HFFc6 (cell line): ENCODE data around the gene PTRH1. TPM values are rescaled to one million over a fixed set of nuclear protein-coding genes. Genes with fewer than 3 reads are reported as not detected.

Experiments
- DNase-seq: peaks from one replicate; pipeline ENCODE4 v3.0.0-alpha.2; 2018
- H3K27ac Mint-ChIP-seq: 2 replicates; pipeline ENCODE4 v1.8.0; 2020; ENCODE audit warnings: mild to moderate bottlenecking, mixed read lengths
- H3K27me3 Mint-ChIP-seq: 2 replicates; pipeline ENCODE4 v1.8.0; 2021; ENCODE audit warnings: mild to moderate bottlenecking, moderate library complexity, mixed read lengths; ENCODE audit not compliant: insufficient read depth
- H3K36me3 Mint-ChIP-seq: 2 replicates; pipeline ENCODE4 v1.8.0; 2021; ENCODE audit warnings: low read depth, mixed read lengths
- H3K4me1 Mint-ChIP-seq: 2 replicates; pipeline ENCODE4 v1.8.0; 2020; ENCODE audit warnings: low read depth, mixed read lengths
- H3K4me3 Mint-ChIP-seq: 2 replicates; pipeline ENCODE4 v1.8.0; 2020; ENCODE audit warnings: mild to moderate bottlenecking, moderate library complexity, mixed read lengths
- H3K9me3 Mint-ChIP-seq: 2 replicates; pipeline ENCODE4 v1.8.0; 2020; ENCODE audit warnings: mild to moderate bottlenecking, mixed read lengths
- CTCF ChIP-seq: fragments of 200-600 bp; sonication (generic); IDR thresholded peaks from 2 replicates; pipeline ENCODE4 v1.5.0; 2021; ENCODE audit warnings: antibody characterized with exemption, mild to moderate bottlenecking
- total RNA-seq, 6 experiments: library from RNA; stranded (reverse); fragmentation: NEBNext Ultra II Directional; extraction: Animal tissue kit (Norgen Biotek cat#: 25700); gene quantifications; 2 replicates in 1 of 6; 3 replicates in 5 of 6; pipeline ENCODE4 v1.2.3, GENCODE V29; 2021

The PTRH1 gene
- total RNA-seq, 6 experiments from 2014 or later: 21.0 to 22.1 (median 21.5) TPM

- no peaks in the 10 kb centered on the region for H3K4me1 Mint-ChIP-seq
- TF ChIP-seq CTCF: no peak
- peaks cover 49% of the 10 kb centered on the region for H3K27me3 Mint-ChIP-seq
These were observed 38.2 kb upstream of the PTRH1 start for GRCh38 chr9:127753622-127754021.

GRCh38 chr9:127753148-127753547 is 37.7 kb upstream of the PTRH1 start:
- Mint-ChIP-seq H3K27me3 (peaks cover 46% of the 10 kb centered on the region), H3K4me3 (no peak overlapping the region)

More at GRCh38 chr9:127753622-127754021, 38.2 kb upstream of the PTRH1 start:
- no peak overlapping the region for H3K27ac Mint-ChIP-seq
- no peaks in the 10 kb centered on the region for H3K36me3 Mint-ChIP-seq
- H3K4me3 Mint-ChIP-seq: no peak overlapping the region
- no peaks in the 10 kb centered on the region for H3K9me3 Mint-ChIP-seq
- no peak for DNase-seq

GRCh38 chr9:127751269-127752054 is 36.0 kb upstream of the PTRH1 start:
- TF ChIP-seq CTCF: no peak
- no peak for DNase-seq
- H3K4me3 Mint-ChIP-seq: no peak overlapping the region
- no peaks in the 10 kb centered on the region for H3K9me3 Mint-ChIP-seq
- peaks cover 55% of the 10 kb centered on the region for H3K27me3 Mint-ChIP-seq
- H3K4me1 Mint-ChIP-seq: no peaks in the 10 kb centered on the region
- no peaks in the 10 kb centered on the region for H3K36me3 Mint-ChIP-seq
- H3K27ac Mint-ChIP-seq: no peak overlapping the region

More at GRCh38 chr9:127753148-127753547, 37.7 kb upstream of the PTRH1 start:
- Mint-ChIP-seq H3K27ac (no peak overlapping the region), H3K9me3 (no peaks in the 10 kb centered on the region), H3K36me3 (no peaks in the 10 kb centered on the region), H3K4me1 (no peaks in the 10 kb centered on the region)
- DNase-seq: no peak
- no peak for TF ChIP-seq CTCF

- DNase-seq: no peak
- Mint-ChIP-seq H3K27me3 (peaks cover 54% of the 10 kb centered on the region), H3K4me1 (no peaks in the 10 kb centered on the region), H3K36me3 (no peaks in the 10 kb centered on the region), H3K27ac (no peak overlapping the region), H3K9me3 (no peaks in the 10 kb centered on the region), H3K4me3 (no peak overlapping the region)
- TF ChIP-seq CTCF: no peak
These were observed 33.8 kb upstream of the PTRH1 start for GRCh38 chr9:127749090-127749787.

GRCh38 chr9:127746959-127747569 is 31.6 kb upstream of the PTRH1 start:
- DNase-seq: no peak
- TF ChIP-seq CTCF: 0 out of 2 replicates have a peak, but pooled peaks have one; percentile 8
- Mint-ChIP-seq H3K4me1 (peaks cover 5% of the 10 kb centered on the region), H3K4me3 (no peak overlapping the region), H3K27me3 (peaks cover 48% of the 10 kb centered on the region), H3K27ac (no peak overlapping the region), H3K9me3 (no peaks in the 10 kb centered on the region), H3K36me3 (no peaks in the 10 kb centered on the region)
